HepG2 (cell line): Measurements from ENCODE around the gene MAP1LC3B. TPM values are rescaled to one million over a fixed set of nuclear protein-coding genes. Genes with fewer than 3 reads are reported as not detected.

ENCODE experiments used
- DNMT1 ChIP-seq: sonication (generic); formaldehyde crosslinking; IDR thresholded peaks from 2 replicates; pipeline ENCODE4 v1.5.1; 2020; ENCODE audit warnings: mild to moderate bottlenecking, missing genetic modification reagents
- GFI1 ChIP-seq: sonication (generic); formaldehyde crosslinking; IDR thresholded peaks from 2 replicates; pipeline ENCODE4 v1.5.0; 2020; ENCODE audit warnings: missing genetic modification reagents, mild to moderate bottlenecking, borderline replicate concordance
- GZF1 ChIP-seq: sonication (generic); formaldehyde crosslinking; IDR thresholded peaks from 2 replicates; pipeline ENCODE4 v1.5.1; 2020; ENCODE audit warnings: mild to moderate bottlenecking, missing genetic modification reagents
- KMT2A ChIP-seq: sonication (generic); formaldehyde crosslinking; IDR thresholded peaks from 2 replicates; pipeline ENCODE4 v1.4.0; 2020; ENCODE audit warnings: missing genetic modification reagents
- MED13 ChIP-seq: sonication (generic); formaldehyde crosslinking; IDR thresholded peaks from 2 replicates; pipeline ENCODE4 v1.5.0; 2020; ENCODE audit warnings: missing genetic modification reagents
- MYNN ChIP-seq: sonication (generic); formaldehyde crosslinking; IDR thresholded peaks from 2 replicates; pipeline ENCODE4 v1.4.0; 2020; ENCODE audit warnings: mild to moderate bottlenecking, low read depth, missing genetic modification reagents
- SMAD3 ChIP-seq: sonication (generic); formaldehyde crosslinking; IDR thresholded peaks from 2 replicates; pipeline ENCODE4 v1.4.0; 2020; ENCODE audit warnings: missing genetic modification reagents
- SNRNP70 ChIP-seq: fragments of 200-400 bp; formaldehyde crosslinking; IDR thresholded peaks from 2 replicates; pipeline ENCODE4 v1.6.1; 2017; ENCODE audit warnings: mild to moderate bottlenecking, low read depth, low read length, moderate library complexity
- SOX5 ChIP-seq: IDR thresholded peaks from 2 replicates; pipeline ENCODE4 v1.6.1; 2016; ENCODE audit warnings: borderline replicate concordance
- TARDBP ChIP-seq: sonication (generic); formaldehyde crosslinking; IDR thresholded peaks from 2 replicates; pipeline ENCODE4 v1.8.0; 2022; ENCODE audit warnings: mild to moderate bottlenecking, missing genetic modification reagents
- TMF1 ChIP-seq: sonication (generic); formaldehyde crosslinking; IDR thresholded peaks from 2 replicates; pipeline ENCODE4 v1.8.1; 2022; ENCODE audit warnings: low read depth, missing genetic modification reagents
- ZBTB46 ChIP-seq: sonication (generic); formaldehyde crosslinking; IDR thresholded peaks from 2 replicates; pipeline ENCODE4 v1.4.0; 2020; ENCODE audit warnings: mild to moderate bottlenecking, missing genetic modification reagents, borderline replicate concordance
- ZKSCAN8 ChIP-seq: IDR thresholded peaks from 2 replicates; pipeline ENCODE4 v1.6.1; 2016; ENCODE audit warnings: borderline replicate concordance, missing genetic modification reagents, missing compliant biosample characterization
- ZNF18 ChIP-seq: sonication (generic); formaldehyde crosslinking; IDR thresholded peaks from 2 replicates; pipeline ENCODE4 v1.8.0; 2022; ENCODE audit warnings: mild to moderate bottlenecking, missing genetic modification reagents; ENCODE audit not compliant: insufficient replicate concordance
- ZNF335 ChIP-seq: sonication (generic); formaldehyde crosslinking; IDR thresholded peaks from 2 replicates; pipeline ENCODE4 v1.4.0; 2020; ENCODE audit warnings: missing genetic modification reagents
- ZNF616 ChIP-seq: sonication (generic); formaldehyde crosslinking; IDR thresholded peaks from 2 replicates; pipeline ENCODE4 v1.5.0; 2020; ENCODE audit warnings: low read depth, mild to moderate bottlenecking, missing genetic modification reagents
- polyA plus RNA-seq, 8 experiments: library from polyadenylated mRNA; depleted of rRNA in 3 of 8; stranded (reverse) in 7 of 8; unstranded in 1 of 8; fragments of >200 nt; fragmentation: Illumina TruSeq in 4 of 8; extraction: Trizol in 4 of 8; gene quantifications; 2 replicates each; pipeline versions ENCODE4 v1.2.1 to v1.2.3, GENCODE V29; 2011 to 2016; ENCODE audit warnings: low read depth in 4 of 8, missing spikeins in 1 of 8, mixed read lengths in 1 of 8; ENCODE audit not compliant: insufficient read depth in 1 of 8
- total RNA-seq, 5 experiments: library from RNA; depleted of rRNA; stranded (reverse); fragments of >200 nt; fragmentation: Illumina TruSeq; extraction: Trizol; gene quantifications; 2 replicates each; pipeline ENCODE4 v1.2.3, GENCODE V29; 2016; ENCODE audit warnings: low read depth in 1 of 5
- TF ChIP-seq, protein P1 (sequence below): sonication (generic); formaldehyde crosslinking; IDR thresholded peaks from 2 replicates; pipeline ENCODE4 v1.4.0; 2020; ENCODE audit warnings: low read depth, mild to moderate bottlenecking, missing genetic modification reagents
- TF ChIP-seq, protein P2 (sequence below): sonication (generic); formaldehyde crosslinking; IDR thresholded peaks from 2 replicates; pipeline ENCODE4 v1.9.0; 2021; ENCODE audit warnings: missing genetic modification reagents, borderline replicate concordance
- TF ChIP-seq, protein P3 (sequence below): sonication (generic); formaldehyde crosslinking; IDR thresholded peaks from 2 replicates; pipeline ENCODE4 v1.5.1; 2020; ENCODE audit warnings: missing genetic modification reagents, mild to moderate bottlenecking, borderline replicate concordance
- TF ChIP-seq, protein P4 (sequence below): sonication (generic); formaldehyde crosslinking; conservative IDR thresholded peaks from 2 replicates; pipeline ENCODE4 v1.4.0; 2020; ENCODE audit warnings: missing genetic modification reagents

The MAP1LC3B gene
- total and polyA plus RNA-seq, 2 of the 13 experiments (the other 11 are each of a cell fraction or from before 2014, with no cell fraction given): 15.7 to 37.4 TPM

DNA sequence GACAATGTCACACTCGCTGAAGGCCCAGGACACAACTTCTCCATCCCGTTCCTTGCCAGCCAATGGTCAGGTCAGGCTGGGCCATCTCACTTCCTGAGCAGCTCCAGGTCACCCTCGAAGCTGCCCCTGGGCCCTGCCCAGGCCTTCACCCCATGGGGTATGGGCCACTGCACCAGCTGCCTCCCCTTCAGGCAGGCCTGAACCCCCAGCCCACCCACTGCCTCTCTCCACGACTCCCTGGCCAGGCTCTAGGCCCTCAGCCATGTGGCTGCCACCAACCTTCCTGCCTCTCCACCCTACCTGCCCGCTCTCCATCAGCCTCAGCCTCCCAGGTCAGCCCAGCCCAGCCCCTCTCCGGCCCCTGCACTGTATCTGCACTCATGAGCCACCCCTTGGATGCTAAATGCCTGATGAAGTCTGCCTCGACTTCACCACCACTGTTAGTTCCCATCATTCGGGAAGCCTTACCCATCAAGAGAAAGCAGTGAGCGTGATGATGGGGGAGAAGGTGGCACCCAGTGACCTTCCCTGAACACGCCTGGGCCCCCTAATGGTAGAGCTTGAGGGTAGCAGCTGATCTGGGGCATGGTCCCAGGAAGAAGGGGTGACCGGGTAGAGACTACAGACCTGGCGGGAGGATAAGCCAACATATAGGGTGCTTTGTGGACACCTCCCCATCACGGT is 44.1 kb upstream of the MAP1LC3B start (continued):
- TF ChIP-seq KMT2A (CRISPR knock-in tag) (no peak), GFI1 (no peak), MYNN (CRISPR knock-in tag) (no peak), ZBTB46 (CRISPR knock-in tag) (no peak), SMAD3 (no peak), ZNF18 (CRISPR knock-in tag) (no peak), ZKSCAN8 (CRISPR knock-in tag) (no peak), ZNF616 (no peak), TARDBP (CRISPR knock-in tag) (no peak), ZNF335 (CRISPR knock-in tag) (no peak), GZF1 (CRISPR knock-in tag) (no peak), SOX5 (CRISPR knock-in tag) (no peak), TMF1 (no peak), SNRNP70 (no peak), DNMT1 (no peak), MED13 (CRISPR knock-in tag) (no peak)
- TF ChIP-seq, protein P1, sequence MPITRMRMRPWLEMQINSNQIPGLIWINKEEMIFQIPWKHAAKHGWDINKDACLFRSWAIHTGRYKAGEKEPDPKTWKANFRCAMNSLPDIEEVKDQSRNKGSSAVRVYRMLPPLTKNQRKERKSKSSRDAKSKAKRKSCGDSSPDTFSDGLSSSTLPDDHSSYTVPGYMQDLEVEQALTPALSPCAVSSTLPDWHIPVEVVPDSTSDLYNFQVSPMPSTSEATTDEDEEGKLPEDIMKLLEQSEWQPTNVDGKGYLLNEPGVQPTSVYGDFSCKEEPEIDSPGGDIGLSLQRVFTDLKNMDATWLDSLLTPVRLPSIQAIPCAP: no peak
- TF ChIP-seq, protein P2, sequence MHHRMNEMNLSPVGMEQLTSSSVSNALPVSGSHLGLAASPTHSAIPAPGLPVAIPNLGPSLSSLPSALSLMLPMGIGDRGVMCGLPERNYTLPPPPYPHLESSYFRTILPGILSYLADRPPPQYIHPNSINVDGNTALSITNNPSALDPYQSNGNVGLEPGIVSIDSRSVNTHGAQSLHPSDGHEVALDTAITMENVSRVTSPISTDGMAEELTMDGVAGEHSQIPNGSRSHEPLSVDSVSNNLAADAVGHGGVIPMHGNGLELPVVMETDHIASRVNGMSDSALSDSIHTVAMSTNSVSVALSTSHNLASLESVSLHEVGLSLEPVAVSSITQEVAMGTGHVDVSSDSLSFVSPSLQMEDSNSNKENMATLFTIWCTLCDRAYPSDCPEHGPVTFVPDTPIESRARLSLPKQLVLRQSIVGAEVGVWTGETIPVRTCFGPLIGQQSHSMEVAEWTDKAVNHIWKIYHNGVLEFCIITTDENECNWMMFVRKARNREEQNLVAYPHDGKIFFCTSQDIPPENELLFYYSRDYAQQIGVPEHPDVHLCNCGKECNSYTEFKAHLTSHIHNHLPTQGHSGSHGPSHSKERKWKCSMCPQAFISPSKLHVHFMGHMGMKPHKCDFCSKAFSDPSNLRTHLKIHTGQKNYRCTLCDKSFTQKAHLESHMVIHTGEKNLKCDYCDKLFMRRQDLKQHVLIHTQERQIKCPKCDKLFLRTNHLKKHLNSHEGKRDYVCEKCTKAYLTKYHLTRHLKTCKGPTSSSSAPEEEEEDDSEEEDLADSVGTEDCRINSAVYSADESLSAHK (CRISPR knock-in tag): no peak
- TF ChIP-seq, protein P3, sequence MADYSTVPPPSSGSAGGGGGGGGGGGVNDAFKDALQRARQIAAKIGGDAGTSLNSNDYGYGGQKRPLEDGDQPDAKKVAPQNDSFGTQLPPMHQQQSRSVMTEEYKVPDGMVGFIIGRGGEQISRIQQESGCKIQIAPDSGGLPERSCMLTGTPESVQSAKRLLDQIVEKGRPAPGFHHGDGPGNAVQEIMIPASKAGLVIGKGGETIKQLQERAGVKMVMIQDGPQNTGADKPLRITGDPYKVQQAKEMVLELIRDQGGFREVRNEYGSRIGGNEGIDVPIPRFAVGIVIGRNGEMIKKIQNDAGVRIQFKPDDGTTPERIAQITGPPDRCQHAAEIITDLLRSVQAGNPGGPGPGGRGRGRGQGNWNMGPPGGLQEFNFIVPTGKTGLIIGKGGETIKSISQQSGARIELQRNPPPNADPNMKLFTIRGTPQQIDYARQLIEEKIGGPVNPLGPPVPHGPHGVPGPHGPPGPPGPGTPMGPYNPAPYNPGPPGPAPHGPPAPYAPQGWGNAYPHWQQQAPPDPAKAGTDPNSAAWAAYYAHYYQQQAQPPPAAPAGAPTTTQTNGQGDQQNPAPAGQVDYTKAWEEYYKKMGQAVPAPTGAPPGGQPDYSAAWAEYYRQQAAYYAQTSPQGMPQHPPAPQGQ (CRISPR knock-in tag): no peak
- TF ChIP-seq, protein P4, sequence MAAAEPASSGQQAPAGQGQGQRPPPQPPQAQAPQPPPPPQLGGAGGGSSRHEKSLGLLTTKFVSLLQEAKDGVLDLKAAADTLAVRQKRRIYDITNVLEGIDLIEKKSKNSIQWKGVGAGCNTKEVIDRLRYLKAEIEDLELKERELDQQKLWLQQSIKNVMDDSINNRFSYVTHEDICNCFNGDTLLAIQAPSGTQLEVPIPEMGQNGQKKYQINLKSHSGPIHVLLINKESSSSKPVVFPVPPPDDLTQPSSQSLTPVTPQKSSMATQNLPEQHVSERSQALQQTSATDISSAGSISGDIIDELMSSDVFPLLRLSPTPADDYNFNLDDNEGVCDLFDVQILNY (CRISPR knock-in tag): no peak
